ENCODE data around the gene ARHGAP21.

The ARHGAP21 gene

DNA sequence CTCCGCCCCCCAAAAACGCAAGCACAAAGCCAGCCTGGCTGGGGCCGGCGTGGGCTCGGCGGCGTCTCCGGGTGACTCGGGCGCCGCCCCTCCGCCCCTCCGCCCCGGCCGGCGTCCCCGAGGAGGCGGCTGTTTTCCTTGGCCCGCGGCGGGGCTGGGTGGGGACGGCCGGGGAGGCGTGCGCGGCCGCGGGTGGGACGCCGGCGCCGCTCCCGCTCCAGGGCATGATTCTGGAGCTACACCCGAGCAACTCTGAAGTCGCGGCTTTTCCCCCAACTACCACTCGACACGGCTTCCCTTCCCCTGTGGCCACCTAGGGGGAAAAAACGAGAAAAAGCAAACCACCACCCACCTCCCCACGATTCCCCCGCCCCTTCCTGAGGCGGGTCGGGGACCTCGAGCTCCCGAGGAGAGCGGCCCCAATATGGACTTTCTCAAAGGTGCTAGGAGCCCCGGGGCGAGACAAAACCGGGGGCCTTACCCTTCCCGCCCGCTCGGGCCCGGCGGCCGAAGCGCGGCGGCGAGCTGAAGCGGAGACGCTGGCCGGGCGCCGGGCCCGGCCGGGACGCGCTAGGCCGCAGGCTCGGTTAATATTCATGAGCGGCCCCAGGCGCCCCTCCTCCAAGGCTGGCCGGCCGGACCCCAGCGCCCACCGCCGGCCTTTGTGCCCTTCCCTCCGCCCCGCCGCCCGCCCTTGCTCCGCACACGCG is 856 bp downstream of the ARHGAP21 start:
- peak; percentile 52 for DNase-seq

DNA sequence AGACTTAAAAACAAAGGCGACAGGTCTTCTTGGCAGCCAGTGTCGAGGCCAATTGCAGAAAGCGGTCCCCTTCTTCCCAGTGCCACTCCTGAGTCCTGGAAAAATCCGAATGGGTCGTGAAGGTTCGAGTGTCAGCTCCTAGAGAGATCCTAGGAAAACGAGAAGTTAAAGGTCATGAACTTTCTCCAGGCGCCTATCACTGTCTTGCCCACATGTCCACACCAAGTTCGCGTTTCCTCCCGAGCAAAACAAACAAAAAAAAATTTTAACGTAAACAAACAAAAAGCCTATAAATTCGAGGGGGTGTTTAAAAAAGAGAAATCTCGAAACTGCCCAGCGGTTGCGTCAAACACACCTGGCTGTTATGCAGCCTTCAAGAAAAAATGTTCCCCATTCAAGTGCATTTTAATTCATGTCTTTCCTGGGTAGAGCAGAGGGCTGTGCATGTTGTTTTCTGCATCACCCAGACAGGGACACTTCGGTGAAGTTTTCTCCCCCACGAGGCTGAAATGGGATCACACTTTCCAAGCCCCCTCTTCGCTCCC is 1.5 kb downstream of the ARHGAP21 start:
- DNase-seq = no peak

DNA sequence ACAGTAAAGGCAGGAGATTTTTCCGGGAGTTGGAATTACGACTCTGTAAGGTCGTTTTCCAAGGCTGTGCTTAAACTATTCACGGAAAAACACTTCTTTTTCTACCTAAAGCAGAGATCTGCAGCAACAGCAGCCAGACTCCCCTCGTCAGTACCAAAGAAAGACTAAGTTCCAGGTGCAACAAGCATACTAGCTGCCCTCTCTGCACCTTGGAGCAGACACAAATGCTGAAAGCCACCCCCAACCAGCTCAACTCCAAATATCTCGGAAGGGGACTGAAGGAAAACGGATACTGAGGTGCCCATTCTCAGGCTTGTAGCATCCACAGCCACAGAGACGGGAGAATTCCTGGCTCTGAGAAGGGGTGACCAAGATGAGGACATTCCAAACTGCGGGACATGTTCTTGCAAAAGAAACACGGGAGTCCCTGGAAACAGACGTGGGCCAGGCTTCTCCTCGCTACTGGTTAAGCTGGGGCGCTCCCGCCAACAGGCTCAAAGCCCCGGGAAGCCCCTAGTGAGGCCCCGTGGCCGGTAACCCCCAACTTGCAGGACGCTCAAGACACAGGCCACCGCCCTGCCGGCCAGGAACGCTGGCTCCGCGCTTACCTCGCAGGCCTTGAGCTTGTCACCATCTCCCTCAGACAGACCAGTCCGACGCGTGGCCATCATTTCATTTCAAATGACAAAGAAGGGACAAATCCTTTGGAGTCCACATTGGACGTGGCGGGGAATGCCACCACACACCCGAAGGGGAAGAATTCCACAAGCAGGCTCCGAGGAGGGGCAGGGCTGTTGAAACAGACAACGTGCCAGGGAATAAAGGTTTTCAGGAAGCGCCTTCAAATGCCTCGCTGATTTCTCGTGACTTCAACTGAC is 2.2 kb downstream of the ARHGAP21 start:
- no peak for DNase-seq

DNA sequence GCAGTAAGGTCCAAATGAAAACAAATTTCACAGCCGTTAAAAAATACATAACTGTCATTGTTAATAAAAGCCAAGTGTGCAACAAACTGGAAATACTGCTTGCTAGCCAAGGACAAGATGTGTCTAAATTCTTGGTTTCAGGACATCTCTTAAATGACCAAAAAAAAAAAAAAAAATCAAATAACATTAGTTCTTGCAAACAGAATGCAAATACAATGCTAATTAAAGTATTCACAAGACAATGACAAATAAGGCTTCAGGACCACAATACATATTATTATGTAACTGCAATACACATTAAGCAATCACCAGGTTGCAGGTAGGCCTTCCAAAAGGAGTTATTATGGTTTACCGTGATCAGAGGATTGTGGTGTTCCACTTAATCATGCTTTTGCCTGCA is 3.6 kb downstream of the ARHGAP21 start:
- no peak for DNase-seq

DNA sequence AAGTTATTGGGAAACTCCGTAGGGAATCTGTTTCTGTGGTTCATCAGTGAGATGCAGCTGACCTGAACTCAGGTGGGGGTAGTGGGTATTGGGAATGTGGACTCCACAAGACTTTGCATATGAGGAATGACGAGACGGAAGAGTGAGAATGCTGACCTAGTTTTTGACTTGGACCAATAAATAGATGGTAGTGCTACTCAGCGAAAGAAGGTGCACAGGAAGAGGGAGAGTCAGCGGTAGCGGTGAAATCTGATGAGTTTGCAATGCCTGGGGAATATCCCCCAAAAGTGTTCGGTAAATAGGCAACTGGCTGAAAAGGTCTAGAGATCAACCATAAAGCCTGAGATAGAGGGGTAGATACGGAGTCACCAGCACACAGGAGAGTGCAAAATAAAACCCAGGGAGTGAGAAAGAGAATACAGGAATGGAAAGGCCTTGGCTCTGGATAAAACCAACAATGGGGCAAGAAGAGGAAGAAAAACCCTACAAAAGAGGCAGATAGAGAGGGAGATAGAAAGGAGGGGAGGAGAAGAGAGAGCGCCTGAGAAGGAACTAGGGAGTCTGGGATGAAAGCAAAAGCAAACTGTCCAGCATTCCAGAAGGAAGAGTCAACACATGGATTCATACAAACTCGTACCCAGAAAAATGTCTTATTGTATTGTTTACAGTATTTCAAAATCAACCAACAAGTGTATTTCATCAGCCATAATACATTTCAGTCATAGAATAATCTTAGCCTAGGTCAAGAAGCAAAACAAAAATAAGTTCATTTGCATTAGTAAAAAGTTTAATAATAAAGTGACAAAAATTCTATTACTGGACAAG is 5.4 kb downstream of the ARHGAP21 start:
- DNase-seq = no peak

DNA sequence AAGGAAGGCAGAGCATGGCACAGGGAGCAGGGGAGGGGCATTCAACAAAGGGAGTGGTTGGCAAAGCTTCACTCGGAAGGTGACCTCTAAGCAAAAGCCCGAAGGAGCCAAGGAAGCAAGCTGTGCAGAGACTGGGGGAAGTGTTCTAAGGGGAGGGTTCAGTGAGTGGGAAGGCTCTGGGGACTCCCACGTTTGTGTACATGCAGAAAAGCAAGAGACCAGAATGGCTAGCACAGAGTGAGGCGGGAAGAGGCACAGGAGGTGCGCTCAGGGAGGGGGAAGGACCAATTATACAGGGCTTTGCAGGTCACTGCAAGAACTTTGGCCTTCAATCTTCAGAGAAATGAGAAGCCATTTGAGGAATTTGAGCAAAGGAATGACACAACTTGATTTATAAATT is 7.4 kb downstream of the ARHGAP21 start:
- DNase-seq = no peak

DNA sequence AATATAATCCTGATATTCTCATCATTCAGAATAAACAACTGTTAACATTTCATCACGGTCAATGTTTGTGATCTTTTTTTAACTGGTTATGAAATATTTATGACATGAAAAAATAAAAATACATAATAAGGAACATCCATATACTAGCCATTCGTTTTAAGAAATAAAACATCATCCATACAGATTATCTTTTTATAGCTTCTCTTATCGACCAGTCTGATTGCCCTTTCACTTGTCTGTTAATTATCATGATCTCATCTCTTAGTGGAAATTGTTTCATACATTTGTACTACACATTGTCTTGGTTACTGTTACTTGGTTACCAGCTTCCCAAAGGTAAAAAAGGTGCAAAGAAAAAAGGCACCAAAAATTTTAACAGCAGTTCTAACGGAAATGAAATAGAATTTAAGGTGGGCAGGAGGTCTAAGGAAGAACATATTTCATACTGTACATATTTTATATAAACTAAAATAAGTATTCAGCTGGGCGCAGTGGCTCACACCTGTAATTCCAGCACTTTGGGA is 8.4 kb downstream of the ARHGAP21 start:
- no peak for DNase-seq

DNA sequence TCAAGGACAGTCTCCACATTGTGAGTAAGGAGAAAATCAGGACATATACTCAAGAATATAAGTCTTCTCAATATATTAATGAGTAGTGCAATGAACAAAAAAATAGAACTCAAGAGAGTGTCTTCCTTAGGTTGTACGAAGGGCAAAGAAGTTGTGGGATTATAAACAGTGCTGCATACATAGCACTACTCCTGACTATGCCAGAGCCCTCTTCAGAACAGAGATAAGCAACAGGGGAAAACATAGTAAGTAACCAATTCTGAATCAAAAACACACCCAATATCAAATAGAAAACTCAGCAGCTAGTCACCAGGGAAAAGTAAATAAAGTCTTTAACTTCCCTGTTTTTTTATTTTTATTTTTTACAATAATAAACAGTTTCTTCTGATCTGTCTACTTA is 10.6 kb downstream of the ARHGAP21 start:
- DNase-seq = no peak

DNA sequence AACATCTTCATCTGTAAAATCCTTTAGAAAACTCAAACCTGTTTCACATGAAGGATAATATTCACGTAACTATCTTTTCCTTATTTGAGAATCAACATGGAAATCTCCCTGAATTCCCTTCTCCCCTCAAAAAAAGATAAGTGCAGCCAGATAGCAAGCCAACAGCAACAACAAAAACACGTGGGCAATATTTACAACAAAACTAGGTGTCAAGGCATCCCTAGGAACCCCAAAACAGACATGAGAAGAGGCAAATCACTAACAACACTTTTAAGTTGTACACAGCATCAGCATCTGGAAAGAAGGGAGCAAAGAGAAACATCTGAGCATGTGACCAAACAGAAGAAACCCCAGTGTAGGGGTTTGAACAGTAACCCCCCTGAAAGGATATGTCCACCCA is 12.2 kb downstream of the ARHGAP21 start:
- DNase-seq = no peak

DNA sequence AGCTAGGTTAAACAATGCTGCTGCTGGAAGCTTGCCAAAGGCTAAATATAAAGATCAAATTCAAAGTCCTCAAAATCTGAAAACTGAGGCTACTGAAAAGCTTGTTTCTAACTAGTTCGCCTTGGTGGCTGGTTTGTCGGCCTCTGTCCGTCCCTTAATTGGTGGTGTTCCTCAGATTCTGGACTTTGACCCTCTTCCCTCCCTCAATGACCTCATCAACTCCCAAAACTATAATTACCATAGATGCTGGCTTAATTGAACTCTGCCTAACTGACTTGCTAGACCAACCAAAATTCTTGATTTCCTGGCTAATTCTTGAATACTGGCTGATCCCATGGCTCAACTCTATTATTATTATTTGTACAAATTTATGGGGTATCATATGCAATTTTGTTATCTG is 15.6 kb downstream of the ARHGAP21 start:
- DNase-seq = no peak

DNA sequence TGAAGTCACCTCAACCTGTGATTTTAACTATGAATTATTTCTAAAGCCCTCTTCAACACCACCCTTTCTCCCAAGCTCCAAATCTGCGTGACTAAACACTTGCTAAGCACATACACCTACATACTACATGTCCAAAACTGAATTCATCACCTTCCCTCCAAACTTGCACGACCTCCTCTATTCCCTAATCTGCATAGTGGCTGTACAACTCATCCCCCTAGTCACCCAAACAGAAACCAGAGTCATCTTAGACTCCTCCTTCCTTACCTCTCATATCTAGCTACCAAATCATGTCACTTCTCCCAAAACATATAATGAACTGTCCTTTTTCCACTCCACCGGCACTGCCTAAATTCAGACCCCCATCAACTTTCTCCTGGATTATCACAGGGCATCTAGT is 16.2 kb downstream of the ARHGAP21 start:
- DNase-seq = no peak

DNA sequence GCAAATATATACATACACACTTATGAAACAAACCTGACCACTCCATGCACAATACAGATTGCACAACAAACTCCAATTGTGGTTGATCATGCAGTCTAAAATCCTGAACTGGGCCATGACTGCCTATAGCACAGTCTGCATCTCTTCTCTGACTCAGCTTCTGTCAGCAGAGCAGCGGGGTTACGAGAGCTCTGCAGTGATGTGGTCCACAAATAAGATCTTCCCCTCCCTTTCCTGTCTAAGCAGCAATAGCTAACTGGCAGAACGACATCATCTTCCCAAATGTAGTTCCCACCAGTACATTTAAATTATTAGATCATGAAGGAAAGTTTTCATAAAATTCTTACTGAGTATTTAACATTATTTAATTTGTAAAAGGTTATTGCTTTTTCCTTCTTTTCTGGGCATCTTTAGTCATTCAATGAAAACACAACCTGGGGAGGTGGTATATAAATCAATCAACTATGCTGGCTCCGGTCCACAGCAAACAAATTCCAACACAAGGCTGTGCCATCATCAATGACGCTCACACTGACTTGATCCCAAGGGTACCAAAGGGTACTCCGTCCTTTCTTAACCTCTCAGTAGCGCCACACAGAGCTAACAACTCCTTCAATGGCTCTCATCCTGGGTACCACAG is 17.1 kb downstream of the ARHGAP21 start:
- DNase-seq = peak; percentile 8

DNA sequence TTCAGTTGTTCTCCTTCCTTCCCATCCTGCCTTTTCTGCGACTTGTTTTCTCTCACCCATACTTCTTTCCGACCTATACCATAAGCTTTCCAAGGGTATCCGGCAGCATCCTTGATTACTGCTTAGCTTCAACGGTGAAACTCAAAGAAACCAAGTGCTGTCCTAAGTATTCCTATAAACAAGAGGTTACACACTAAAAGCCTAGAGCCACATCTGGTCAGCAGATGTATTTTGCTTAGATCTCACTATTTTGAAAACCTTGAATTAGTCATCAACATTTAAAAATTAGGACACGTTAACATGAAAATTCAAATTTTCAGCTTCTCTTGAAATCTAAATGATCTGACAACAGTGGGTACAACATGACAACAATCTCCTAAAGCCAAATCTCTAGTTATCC is 20.0 kb downstream of the ARHGAP21 start:
- DNase-seq = no peak

DNA sequence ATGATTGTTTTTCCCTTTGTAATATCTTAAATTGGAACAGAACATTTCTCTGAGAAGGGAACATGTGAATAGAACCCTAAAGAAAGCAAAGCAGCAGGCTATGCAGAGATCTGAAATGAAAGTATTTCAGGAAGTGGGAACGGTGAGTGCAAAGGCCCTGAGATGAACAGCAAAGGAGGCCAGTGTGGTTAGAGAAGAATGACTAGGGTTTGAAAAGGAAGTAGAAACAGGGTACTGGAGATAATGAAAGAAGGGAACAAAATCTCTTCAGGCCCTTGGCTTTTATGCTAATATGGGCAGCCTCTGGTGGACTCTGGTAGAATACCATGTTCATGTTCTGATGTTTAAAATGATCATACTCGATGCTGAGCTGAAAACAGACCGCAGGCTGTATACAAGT is 22.2 kb downstream of the ARHGAP21 start:
- DNase-seq = no peak

DNA sequence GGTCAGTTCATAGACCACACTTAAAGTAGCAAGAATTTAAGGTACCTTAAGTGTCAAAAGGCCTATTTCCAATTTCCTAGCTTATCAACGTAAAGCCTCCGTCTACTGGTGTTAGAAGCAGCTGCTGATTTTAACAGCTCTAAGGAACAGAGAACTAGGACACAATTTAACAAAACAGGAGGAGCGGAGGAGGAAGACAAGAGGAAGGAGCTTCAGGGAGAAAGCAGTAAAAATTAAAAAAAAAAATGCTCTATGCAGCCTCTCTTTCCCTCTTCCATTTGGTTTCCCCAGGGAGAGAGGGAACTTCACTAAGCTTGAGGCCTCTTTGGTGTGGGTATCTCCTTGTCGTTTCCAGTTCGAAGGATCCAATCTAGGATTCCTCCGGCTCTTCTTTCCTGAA is 22.7 kb downstream of the ARHGAP21 start:
- DNase-seq = no peak

DNA sequence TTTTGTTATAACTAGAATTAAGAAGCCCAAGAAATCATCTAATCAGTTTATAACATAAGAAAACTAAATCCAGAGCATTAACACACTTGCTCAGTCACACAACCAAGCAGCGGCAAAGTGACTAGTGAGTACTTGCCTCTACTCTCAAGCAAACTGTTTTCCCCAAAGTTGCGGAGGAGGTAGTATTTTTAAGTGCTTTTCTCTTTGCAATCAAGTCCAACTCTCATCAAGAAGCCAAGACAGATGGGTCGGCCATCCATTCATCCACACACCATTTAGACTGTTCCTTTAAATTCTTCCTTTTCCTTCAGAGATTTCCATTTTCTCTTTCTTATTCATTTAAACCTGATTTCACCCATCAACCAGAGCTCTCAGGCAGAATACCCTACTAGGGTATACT is 25.4 kb downstream of the ARHGAP21 start:
- DNase-seq = no peak

DNA sequence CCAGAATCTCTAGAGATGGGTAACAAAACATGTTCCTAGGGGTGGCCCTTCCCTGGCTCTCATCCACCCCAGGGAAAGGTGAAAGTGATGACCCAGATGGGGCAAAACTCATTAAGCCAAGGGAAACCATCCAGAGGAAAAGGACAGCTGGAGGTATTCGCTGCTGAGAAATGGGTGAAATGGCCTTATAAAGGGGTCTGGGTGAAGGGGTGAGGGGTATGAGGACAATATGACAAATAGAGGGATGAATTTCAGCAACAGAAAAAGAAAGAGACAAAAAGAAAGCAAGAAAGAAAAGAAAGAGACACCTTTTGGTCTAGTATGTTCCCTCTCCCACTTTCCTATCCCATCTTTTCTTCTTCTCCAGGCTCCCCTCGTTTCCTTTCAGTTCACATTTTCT is 26.6 kb downstream of the ARHGAP21 start:
- DNase-seq = no peak

DNA sequence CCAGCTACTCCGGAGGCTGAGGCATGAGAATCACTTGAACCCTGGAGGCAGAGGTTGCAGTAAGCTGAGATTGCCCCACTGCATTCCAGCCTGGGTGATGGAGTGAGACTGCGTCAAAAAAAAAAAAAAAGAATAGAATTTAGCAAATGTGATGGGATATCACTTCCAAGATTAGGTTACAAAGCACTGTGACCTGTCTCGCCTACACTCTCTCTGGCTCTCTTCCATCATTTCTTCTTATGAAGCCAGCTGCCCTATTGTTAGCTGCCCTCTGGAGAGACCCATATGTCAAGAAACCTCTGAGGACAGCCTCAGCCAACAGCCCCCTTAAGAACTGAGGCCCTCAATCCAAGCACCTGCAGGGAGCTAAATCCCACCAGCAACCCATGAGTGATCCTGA is 28.2 kb downstream of the ARHGAP21 start:
- no peak for DNase-seq

DNA sequence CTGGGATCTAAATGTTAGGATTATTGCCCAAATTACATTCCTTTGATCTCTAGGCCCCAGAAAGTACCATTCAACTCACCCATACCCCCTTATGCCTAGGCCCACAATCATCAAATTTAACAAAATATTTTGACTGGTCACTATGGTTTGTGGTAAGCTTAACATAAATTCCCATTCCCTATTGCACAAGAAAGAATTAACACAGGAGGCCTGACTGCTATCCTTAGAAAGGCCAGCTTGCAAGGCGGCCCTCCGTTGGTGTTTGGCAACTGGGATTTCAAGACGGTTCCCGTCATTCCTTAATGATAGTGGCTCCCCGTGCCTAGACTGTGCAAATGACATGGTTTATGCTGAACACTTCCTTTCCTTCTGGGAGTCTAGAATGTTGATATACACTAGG is 29.6 kb downstream of the ARHGAP21 start:
- no peak for DNase-seq

DNA sequence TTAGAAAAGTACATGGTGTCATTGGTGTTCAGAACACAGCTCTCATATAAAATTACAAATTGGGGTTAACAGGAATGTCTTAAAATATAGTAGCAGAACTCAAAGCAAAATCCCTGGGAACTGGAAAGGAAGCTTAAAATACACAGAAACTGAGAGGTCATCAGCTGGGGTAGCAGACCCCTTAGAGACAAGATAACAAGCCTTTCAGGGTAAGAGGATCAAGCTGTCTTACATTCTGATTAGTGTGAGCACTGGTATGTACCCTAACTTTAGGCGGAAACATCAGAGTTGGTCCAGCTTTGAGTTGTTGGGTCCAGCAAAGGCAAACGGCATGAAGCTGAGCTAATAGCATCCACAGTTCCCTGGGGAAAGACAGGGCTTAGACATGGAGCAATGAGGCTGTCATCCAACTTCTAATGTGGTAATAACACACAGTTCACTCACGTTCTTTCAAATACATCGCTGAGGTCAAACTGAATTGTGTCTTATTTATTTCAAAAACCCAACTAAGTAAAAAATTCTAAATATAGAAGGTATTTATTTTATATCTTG is 32.6 kb downstream of the ARHGAP21 start:
- DNase-seq = no peak

DNA sequence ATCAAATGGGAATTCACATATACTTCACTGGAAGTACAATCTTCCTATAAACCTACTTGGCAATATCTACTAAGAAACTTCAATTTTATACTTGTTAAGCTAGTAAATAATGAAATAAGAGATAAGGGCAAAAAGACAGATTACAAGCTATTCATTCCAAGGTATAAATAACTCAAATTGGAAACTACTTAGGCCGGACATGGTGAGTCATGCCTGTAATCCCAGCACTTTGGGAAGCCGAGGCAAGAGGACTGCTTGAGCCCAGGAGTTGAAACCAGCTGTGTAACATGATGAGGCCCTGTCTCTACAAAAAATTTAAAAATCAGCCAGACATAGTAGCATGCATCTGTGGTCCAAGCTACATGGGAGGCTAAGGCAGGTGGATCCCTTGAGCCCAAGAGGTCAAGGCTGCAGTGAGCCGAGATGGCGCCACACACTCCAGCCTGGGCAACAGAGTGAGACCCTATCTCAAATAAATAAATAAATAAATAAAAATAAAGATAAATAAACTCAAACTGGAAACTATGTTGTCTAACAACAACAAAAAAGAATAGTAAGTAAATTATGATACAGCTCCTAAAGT is 37.6 kb downstream of the ARHGAP21 start:
- no peak for DNase-seq

DNA sequence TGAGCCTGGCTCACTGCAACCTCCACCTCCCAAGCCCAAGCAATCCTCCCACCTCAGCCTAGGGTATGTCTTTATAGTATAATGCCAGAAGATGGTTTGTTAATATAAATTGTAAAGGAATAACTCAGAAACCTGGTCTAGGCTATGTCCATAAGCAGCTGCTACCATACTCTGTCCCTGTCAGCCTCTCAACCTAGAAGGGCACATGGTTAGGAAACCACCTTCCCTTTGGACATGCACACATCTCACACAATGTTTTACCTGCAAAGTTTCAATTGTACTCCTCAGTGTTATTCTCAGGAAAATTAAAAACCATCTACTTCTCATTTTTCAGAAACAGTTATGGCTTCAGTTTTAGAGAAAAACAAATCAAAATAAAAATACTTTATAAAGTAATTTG is 40.1 kb downstream of the ARHGAP21 start:
- no peak for DNase-seq

Measured in central memory CD4-positive, alpha-beta T cell (primary cell).